IPS-18a (cell line): ENCODE measurements around the gene SPDYE4.

Source experiments
- H3K27ac ChIP-seq: one replicate; pipeline ENCODE4 v1.5.1; 2013; ENCODE audit warnings: low read length
- H3K27me3 ChIP-seq: one replicate; pipeline ENCODE4 v1.6.1; 2013; ENCODE audit warnings: mild to moderate bottlenecking, low read length; ENCODE audit not compliant: control insufficient read depth, insufficient read depth
- H3K36me3 ChIP-seq: one replicate; pipeline ENCODE4 v1.6.1; 2013; ENCODE audit warnings: low read depth, low read length; ENCODE audit not compliant: control insufficient read depth
- H3K4me1 ChIP-seq: one replicate; pipeline ENCODE4 v1.6.1; 2013; ENCODE audit warnings: low read depth, low read length; ENCODE audit not compliant: control insufficient read depth
- H3K4me3 ChIP-seq: one replicate; pipeline ENCODE4 v1.5.1; 2013; ENCODE audit warnings: low read length
- H3K9ac ChIP-seq: one replicate; pipeline ENCODE4 v1.6.1; 2013; ENCODE audit warnings: mild to moderate bottlenecking, low read length, moderate library complexity
- H3K9me3 ChIP-seq: one replicate; pipeline ENCODE4 v1.6.1; 2013; ENCODE audit warnings: low read depth, low read length; ENCODE audit not compliant: control insufficient read depth

The SPDYE4 gene

DNA sequence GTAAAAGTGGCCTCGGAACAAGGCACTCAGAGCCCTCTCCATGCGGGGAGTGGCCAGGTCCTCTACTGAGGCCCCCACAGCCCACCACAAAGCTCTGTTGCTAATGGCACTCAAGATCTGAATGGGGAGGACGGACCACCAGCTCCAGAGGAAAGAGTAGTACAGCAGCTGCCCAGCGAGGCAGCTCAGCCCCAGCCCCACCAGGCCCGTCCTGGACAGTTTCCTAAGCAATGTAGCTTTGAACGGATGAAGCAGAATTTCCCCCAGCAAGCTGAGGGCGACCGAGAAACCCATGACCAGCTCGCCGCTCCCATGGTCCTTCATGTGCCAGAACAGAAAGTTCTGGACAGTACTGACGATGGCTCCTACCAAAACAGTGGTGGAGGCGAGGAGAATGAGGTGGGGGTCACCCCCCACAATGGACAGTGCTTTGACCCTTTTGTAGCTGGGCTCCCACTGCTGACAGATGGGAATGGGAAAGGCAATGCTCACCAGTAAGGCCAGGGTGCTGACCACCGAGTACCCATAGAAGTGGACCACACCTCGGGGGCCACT, 39.4 kb upstream of the SPDYE4 start:
- Histone ChIP-seq H3K9me3 (no peaks in the 10 kb centered on the region), H3K9ac (no peak overlapping the region), H3K27me3 (peaks cover 12% of the 10 kb centered on the region), H3K4me1 (peaks cover 10% of the 10 kb centered on the region), H3K27ac (no peak overlapping the region), H3K4me3 (no peak overlapping the region), H3K36me3 (no peaks in the 10 kb centered on the region)

DNA sequence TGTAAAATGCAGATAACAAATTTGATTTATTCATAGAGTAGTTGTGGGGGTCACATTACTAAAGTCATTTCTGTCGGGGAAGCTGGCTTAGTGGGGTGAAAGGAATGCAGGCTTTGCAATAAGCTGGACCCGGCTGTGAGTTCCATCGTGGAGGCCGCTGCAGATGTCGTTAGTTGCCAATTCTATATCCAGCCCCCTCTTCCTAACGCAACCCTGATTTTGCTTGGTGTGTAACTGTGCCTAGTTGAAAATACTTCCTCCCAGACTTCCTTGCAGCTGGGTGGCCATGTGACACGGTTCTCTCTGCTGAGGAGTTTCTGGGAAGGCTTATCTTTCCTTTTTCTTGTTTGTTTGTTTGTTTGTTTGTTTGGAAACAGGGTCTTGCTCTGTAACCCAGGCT, 36.3 kb upstream of the SPDYE4 start:
- no peak overlapping the region for H3K27ac ChIP-seq
- H3K36me3 ChIP-seq, result no peaks in the 10 kb centered on the region
- no peak overlapping the region for H3K9ac ChIP-seq
- peaks cover 9% of the 10 kb centered on the region for H3K9me3 ChIP-seq
- no peak overlapping the region for H3K4me3 ChIP-seq
- H3K27me3 ChIP-seq, result peaks cover 12% of the 10 kb centered on the region
- peaks cover 14% of the 10 kb centered on the region for H3K4me1 ChIP-seq

DNA sequence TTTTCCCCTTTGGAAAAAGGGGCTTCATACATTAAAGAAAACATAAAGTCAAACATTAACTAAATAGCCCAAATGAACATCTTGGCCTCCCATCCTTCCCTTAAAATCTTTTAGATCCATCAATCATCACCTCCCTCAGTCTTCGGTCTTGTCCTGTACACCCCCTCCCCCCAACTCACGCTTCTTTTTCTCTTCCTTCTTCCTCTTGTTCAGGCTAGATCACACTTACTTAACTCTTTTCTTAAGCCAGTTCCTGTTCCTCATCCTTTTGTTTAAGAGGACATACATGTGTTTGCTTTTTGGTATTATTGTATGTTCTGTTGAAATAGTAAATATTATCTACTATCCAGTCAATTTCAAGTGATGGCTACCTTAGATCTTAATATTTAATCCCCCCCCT, 35.3 kb upstream of the SPDYE4 start:
- no peak overlapping the region for H3K27ac ChIP-seq
- H3K4me1 ChIP-seq, result peaks cover 13% of the 10 kb centered on the region
- no peaks in the 10 kb centered on the region for H3K36me3 ChIP-seq
- peaks cover 9% of the 10 kb centered on the region for H3K9me3 ChIP-seq
- H3K9ac ChIP-seq, result no peak overlapping the region
- H3K27me3 ChIP-seq, result peaks cover 9% of the 10 kb centered on the region
- no peak overlapping the region for H3K4me3 ChIP-seq

DNA sequence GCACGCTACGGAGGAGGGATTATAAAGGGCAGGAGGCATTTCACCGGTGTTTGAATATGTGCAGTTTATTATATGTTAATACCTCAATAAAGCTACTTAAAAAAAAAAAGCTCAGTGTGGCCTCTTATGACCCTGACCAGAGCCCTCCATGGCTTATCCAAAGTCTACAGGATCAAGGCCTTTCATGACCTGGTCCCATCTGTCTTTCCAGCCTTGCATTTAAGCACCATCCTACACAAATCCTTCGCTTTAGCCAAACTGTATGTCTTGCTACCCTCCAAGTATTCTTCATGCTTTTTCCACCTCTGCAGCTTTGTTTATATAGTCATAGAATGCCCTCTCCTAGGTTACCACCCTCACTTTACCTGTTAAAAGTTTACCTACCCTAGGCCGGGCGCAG, 34.3 kb upstream of the SPDYE4 start:
- no peak overlapping the region for H3K9ac ChIP-seq
- peaks cover 9% of the 10 kb centered on the region for H3K4me1 ChIP-seq
- peaks cover 9% of the 10 kb centered on the region for H3K9me3 ChIP-seq
- H3K27me3 ChIP-seq, result no peaks in the 10 kb centered on the region
- H3K4me3 ChIP-seq, result no peak overlapping the region
- no peaks in the 10 kb centered on the region for H3K36me3 ChIP-seq
- no peak overlapping the region for H3K27ac ChIP-seq

DNA sequence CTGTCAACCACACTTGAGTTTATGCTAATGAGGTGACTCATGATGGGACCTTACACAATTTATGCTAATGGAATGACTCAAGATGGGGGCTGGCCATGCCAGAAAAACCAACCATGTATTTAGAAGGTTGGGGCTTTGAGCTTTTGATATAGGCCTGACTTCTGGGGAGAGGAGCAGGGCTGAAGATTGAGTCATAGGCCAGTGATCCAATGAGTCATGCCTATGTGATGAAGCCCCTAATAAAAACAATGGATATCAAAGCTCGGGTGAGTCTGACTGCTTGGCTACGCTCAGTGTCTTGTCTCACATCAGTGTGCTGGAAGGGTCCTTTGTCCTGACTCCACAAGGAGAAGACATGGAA, 33.5 kb upstream of the SPDYE4 start:
- H3K27ac ChIP-seq, result no peak overlapping the region

DNA sequence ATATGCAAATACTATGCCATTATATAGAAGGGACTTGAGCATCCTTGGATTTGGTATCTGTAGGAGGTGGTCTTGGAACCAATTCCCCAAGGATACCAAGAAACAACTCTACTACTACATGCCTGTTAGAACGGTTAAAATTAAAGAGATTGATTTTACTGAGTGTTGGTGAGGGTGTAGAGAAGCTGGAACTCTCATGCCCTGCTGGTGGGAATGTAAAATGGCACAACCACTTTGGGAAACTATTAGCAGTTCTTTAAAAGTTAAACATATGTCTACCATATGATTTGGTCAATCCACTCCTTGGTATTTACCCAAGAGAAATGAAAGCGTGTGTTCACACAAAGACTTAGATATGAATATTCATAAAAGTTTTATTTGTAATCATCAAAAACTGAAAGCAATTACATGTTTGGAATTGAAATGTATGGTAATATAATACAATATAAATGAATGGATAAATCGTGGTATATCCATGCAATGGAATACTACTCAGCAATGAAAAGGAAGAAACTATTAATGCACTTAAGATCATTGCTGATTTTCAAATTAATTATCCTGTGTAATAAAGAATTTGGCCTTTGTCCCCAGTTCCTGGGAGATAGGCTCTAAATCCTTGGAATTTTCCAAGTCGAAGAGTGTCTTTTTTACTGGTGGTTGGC, 33.0 kb upstream of the SPDYE4 start:
- H3K27ac ChIP-seq, result no peak overlapping the region
- H3K27me3 ChIP-seq, result no peaks in the 10 kb centered on the region
- H3K36me3 ChIP-seq, result no peaks in the 10 kb centered on the region
- peaks cover 9% of the 10 kb centered on the region for H3K4me1 ChIP-seq
- H3K9me3 ChIP-seq, result peaks cover 9% of the 10 kb centered on the region
- H3K4me3 ChIP-seq, result no peak overlapping the region
- no peak overlapping the region for H3K9ac ChIP-seq

More for the DNA sequence above, 33.5 kb upstream of the SPDYE4 start:
- peaks cover 9% of the 10 kb centered on the region for H3K9me3 ChIP-seq
- H3K4me3 ChIP-seq, result no peak overlapping the region
- peaks cover 9% of the 10 kb centered on the region for H3K4me1 ChIP-seq
- H3K36me3 ChIP-seq, result no peaks in the 10 kb centered on the region
- H3K9ac ChIP-seq, result no peak overlapping the region
- no peaks in the 10 kb centered on the region for H3K27me3 ChIP-seq

DNA sequence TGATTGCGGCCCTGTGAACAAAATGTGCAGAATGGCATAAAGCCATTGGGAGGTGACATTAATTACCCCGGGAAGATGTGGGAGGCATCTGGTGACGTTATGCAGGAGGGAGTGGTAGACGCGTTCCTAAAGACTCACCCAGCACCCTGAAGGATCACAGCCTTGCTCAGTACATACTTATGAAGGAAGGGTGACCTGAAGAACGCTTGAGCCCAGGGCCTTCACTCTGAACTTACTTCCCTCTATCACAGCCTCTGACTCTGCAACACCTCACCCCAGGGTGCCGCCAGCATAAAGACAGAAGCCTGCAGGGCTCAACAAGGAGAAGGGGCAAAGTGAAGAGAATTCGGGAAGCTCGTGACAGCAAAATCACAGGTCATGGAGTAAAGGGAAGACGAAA, 31.4 kb upstream of the SPDYE4 start:
- Histone ChIP-seq H3K9ac (no peak overlapping the region), H3K4me3 (no peak overlapping the region), H3K27ac (no peak overlapping the region), H3K9me3 (peaks cover 9% of the 10 kb centered on the region), H3K4me1 (peaks cover 9% of the 10 kb centered on the region), H3K27me3 (no peaks in the 10 kb centered on the region), H3K36me3 (no peaks in the 10 kb centered on the region)

DNA sequence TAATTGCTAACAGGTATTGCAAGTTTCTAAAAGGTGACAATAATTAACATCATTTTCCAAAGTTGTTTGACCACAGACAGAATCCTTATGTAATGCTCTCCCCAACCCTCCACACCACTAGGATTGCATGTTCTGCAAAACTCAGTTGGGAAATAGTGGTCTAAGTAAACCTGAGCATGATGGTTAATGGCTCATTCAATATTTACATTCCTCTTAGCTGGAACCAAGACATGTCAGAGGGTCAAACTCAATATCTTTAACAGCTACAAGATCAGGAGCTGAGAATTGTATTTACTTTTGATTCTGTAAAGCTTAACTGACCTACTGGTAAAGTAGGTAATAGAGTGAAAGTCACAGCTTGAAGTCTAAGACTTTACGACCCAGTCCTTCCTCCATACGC, 30.7 kb upstream of the SPDYE4 start:
- no peak overlapping the region for H3K27ac ChIP-seq
- peaks cover 9% of the 10 kb centered on the region for H3K4me1 ChIP-seq
- no peaks in the 10 kb centered on the region for H3K36me3 ChIP-seq
- no peak overlapping the region for H3K9ac ChIP-seq
- no peak overlapping the region for H3K4me3 ChIP-seq
- no peaks in the 10 kb centered on the region for H3K27me3 ChIP-seq
- H3K9me3 ChIP-seq, result peaks cover 9% of the 10 kb centered on the region

DNA sequence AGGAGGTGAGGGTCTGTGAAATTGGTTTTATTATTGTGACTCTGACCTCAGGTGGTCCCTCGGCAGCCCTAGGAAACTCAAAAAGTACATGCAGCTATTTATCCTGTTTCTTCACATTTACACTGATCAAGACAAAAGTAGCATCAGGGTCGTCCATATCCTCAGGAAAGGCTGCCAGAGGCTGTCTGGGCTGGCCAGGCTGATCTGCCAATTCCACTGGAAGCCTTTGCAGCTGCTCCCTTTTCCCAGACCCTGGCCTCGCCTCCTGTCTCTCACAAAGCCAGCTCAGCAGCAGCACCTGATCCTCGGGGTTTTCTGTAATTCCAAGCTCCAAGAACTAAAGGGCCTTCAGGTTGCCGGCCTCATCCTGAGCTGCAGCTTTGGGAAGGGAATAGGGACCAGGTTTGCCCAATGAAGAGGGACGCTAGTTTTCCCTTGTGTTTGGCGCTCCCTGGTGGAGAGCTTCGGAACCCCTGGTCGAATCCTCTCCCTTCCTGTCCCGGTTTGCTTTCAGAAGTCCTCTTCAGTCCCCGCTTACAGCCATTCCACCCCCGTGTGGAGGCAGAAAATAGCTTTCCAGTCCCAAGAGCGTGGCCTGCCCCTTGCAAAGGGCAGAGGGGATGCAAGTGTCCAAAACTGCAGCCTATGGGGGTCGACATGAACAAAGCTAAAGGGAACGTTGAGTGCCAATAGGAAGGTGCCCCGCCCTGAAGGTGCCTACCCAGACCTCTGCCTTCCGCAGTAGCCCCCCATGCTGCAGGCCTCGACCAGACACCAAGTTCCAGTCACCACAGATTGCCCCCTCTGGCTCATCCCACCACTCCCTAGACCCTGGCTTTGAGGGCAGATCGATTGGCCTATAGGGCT, 27.4 kb upstream of the SPDYE4 start:
- no peak overlapping the region for H3K4me3 ChIP-seq
- no peak overlapping the region for H3K9ac ChIP-seq
- no peaks in the 10 kb centered on the region for H3K36me3 ChIP-seq
- H3K27me3 ChIP-seq, result no peaks in the 10 kb centered on the region
- peaks cover 9% of the 10 kb centered on the region for H3K4me1 ChIP-seq
- H3K27ac ChIP-seq, result no peak overlapping the region
- H3K9me3 ChIP-seq, result no peaks in the 10 kb centered on the region

DNA sequence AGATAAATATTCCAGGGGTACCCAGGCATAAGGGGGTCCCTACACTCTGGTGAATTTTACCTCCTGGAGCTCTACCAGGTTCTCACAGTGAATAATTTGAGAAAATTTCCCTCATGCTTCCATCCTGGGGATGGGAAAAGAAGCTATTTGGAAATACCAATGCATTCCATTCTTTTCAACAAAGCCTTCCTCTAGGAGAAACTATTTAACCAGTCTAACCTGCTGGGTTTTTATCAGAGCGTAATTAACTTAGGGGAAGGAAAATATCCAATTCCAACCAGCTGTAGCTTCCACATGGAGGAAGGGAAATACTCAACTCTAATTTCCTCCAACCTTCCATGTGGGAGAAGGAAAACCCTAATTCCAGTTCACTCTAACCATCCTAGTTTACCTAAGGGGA, 23.8 kb upstream of the SPDYE4 start:
- H3K27me3 ChIP-seq, result no peaks in the 10 kb centered on the region
- no peaks in the 10 kb centered on the region for H3K9me3 ChIP-seq
- H3K36me3 ChIP-seq, result no peaks in the 10 kb centered on the region
- no peak overlapping the region for H3K9ac ChIP-seq
- no peak overlapping the region for H3K27ac ChIP-seq
- H3K4me1 ChIP-seq, result no peaks in the 10 kb centered on the region
- no peak overlapping the region for H3K4me3 ChIP-seq

DNA sequence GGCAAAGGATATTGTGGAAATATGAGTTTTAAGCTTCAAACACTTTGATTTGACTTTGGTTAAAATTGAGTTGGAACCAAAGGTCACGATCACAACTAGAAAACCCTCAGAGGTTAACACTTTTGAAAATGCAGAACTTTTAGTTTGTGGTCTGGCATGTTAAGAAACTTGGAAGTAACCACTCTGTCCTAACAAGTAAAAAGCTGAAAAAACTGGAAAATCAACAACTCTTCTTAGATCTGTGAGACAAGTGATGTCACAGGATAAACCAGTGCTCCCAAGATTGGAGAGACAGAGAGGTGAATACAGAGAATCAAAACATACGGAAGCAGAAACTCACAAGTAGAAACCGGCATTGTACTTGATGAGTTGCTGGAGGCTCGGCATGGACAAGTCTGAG, 23.4 kb upstream of the SPDYE4 start:
- H3K27me3 ChIP-seq, result no peaks in the 10 kb centered on the region
- H3K4me1 ChIP-seq, result no peaks in the 10 kb centered on the region
- no peak overlapping the region for H3K9ac ChIP-seq
- H3K27ac ChIP-seq, result no peak overlapping the region
- no peaks in the 10 kb centered on the region for H3K36me3 ChIP-seq
- H3K4me3 ChIP-seq, result no peak overlapping the region
- H3K9me3 ChIP-seq, result no peaks in the 10 kb centered on the region
